HG03103 (cell line): ENCODE measurements around the gene FBXO21.
"Not testable (repeated sequence)": the region's sequence is repeated elsewhere in the genome, so short reads cannot be mapped to it uniquely, and the experiment has no call there.

ENCODE experiments used
- ATAC-seq: cut with Tn5 transposase; IDR thresholded peaks from one replicate; pipeline ENCODE4 v1.9.1; 2021; ENCODE audit warnings: low read depth; ENCODE audit not compliant: unreplicated experiment

Gene FBXO21

DNA sequence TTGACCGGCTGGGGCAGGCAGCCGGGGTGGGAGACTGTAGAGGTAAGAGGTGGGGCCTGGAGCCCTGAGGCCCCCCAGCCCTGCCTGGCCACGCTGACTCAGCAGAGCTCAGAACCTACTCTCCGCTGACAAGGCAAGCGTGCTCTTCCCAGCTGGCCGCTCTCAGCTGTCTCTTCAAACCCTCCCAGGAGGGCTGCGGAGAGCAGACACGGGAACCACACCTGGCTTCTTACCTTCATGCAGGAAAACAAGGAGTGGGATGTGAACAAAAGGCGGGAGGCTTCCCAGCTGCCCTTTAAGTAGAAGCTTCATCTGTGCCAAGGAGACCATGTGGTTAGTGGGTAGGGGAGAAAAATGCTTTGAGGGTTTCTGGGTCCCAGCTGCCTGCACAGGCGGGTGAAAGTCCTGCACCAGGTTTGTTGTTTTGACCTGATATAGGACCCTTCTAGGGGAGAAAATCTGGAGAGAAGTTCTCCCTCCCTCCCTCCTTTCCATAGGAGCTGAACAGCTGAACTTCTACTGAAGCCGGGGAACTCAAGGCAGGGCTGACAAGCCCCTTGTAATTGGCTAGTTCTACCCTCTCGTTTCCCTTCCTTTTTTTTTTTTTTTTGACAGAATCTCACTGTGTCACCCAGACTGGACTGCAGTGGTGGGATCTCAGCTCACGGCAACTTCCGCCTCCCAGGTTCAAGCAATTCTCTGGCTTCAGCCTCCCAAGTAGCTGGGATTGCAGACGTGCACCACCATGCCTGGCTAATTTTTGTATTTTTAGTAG is 78.3 kb downstream of the FBXO21 start:
- no peak for ATAC-seq

DNA sequence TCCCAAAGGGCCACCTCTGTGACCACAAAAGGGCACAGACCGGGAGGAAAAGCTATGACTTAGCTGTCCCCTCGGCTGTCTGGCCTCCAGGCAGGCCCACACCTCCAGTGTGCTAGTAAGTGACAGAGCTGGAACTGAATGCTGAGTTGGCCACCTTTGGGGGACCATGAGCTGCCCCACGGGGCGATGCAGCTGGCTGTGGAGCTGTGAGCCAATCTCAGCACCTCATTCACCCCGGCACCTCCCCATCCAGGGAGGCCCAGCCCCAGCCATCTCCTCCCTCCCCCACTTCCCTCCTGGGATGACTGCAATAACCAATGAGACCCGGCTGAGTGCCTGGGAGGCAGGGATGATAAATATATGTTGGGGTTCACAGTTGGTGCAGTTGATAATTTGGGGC is 78.9 kb downstream of the FBXO21 start:
- ATAC-seq, result no peak

DNA sequence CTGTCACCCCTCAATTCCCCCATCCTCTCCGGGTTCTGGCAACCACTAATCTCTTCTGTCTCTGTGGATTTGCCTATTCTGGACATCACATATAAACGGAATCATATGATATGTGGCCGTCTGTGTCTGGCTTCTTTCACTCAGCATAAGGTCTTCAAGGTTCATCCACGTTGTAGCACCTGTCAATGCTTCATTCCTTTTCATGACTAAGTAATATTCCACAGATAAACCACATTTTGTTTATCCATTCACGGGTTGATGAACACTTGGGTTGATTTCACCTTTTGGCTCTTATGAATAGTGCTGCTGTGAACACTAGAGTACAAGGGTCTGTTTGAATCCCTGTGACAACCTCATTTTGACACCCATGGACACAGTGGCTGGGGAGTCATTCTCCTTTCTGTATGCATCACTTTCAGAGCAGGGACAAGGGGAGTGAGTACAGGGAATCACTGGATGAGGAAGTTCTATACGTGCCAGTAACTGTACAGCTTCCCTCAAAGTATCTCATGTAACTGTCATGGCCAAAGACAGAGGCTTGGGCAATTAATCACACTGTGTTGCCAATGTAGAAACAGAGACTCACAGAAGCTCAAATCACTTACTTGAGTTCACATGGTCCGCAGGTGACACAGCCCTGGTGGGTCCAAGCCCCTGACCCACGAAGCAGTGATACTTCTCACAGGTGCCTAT is 80.2 kb downstream of the FBXO21 start:
- ATAC-seq, result no peak

DNA sequence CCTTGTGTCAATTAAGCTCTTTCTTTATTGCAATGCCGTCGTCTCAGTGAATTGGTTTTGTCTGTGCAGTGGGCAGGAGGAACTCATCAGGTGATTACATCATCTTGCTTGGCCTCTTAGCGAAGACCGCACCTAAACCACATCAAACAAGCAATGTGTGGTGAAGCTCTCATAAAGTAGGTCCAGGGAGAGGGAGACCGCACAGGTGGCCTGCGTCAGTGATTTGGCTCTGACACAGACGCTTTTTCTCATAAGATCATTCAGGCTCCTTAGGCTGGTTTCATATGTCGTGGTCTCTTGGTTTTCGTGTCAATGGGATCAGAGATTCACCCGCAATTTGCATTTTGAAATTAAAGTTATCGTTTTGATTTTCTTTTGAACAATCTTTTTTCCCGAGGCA is 84.4 kb downstream of the FBXO21 start:
- no peak for ATAC-seq

DNA sequence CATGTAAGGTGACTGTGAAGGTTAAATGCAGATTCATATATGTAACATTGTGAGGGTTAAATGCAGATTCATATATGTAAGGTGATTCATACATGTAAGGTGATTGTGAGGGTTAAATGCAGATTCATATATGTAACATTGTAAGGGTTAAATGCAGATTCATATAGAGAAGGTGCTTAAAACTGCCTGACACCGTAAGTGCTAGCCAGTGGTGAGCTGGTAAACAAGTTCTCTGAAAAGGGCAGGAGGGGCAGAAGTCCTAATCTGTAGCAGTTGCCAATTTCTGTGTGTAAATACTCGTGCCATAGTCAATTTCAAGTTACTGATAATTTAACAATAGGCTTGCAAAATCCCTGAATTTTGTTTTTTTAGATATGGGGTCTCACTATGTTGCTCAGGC is 86.3 kb downstream of the FBXO21 start:
- not testable (repeated sequence) for ATAC-seq

DNA sequence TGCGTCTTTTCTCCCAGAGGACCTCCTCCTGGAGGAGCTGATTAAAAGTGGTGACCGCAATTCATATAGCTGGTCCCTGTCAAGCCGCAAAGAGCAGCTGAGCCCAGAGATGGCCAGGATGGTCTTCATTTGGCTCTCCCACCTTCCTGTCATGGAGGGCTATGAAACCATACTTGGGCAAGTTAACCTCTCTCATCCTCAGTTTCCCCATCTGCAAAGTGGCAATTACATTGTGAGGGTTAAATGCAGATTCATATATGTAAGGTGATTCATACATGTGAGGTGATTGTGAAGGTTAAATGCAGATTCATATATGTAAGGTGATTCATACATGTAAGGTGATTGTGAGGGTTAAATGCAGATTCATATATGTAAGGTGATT is 87.5 kb downstream of the FBXO21 start:
- no peak for ATAC-seq

DNA sequence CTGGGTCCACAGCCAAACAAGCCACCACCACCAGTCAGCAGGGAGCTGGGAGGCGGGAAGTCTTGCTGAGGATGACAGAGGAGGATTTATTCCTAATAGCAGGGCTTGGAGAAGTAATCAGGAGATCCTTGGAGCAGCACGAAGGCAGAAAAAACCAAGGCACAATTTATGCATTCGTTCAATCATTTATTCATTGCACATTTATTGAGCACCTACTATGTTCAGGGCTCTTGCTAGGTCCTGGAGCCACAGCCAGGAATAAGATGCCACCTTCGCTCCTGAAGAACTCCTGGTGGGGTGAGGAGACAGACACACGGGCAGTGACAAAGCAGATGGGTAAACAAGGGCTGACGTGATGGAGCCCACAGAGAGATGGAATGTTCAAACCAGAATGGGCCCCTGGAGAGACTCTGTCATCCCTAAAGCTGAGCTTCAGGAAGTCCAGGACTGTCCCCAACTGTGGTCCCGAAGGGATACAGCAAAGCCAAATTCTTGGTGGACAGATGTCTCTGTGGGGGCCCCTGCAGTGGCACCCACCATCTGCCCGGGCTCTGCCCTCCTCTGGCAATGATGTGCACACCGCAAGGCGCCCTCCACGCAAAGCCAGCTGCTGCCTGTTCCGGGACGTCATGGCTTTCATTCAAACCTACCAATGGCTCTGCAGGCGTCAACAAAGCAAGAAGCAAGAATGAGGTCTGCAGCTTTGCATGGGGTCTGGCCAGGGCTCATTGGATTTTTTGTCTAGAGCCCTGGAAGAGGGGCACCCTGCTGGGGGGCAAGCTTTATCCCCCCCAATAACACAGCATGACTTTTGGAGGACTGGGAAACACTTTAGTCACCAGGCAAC is 88.1 kb downstream of the FBXO21 start:
- no peak for ATAC-seq

DNA sequence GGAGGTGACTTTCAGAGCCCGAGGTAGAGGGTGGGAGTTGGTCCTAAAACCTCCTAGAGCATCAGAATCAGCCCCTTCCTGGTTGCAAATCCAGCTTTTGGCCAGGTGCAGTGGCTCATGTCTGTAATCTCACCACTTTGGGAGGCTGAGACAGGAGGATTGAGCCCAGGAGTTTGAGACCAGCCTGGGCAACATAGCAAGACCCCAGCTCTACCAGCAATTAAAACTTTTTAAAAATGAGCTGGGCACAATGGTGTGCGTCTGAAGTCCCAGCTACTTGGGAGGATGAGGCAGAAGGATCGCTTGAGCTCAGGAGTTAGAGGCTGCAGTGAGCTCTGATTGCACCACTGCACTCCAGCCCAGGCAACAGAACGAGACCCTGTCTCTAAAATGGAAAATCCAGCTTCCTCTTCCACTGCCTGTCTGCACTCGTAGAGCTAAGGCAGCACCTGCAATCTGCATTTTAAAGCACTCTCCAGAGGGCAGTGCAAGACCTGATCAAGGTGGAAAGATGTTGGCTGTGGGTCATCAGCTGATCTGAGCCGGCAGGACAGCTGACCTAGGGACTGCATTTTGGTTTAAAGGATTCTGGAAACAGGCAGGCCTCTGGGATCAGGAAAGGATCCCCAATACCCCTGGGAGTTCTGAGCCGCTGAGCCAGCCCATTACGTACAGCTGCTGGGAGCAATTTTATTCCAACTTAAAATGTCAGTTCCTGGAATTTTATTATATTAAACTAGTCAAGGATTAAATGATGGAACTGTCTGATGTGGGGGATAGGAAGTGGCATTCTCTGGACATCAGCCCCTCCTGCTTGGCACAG is 89.2 kb downstream of the FBXO21 start:
- no peak for ATAC-seq

DNA sequence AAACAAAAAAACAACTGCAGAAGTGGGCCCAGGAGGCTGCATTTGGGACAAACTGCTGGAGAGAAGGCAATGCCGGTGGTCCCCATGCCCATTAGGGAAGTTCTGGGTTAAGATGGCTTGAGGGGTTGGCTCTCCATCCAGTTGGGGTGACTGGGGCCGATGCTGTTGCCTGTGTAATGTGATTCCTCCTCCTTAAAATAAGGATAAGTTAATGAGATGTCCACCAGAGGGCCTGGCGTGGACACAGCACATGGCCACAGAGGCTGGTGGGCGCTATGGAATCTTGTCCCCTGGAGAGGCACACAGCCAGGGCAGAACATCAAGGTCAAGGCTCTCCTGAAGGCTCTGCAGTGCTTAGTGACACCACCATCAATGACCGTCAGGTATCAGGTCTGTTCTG is 90.0 kb downstream of the FBXO21 start:
- no peak for ATAC-seq

DNA sequence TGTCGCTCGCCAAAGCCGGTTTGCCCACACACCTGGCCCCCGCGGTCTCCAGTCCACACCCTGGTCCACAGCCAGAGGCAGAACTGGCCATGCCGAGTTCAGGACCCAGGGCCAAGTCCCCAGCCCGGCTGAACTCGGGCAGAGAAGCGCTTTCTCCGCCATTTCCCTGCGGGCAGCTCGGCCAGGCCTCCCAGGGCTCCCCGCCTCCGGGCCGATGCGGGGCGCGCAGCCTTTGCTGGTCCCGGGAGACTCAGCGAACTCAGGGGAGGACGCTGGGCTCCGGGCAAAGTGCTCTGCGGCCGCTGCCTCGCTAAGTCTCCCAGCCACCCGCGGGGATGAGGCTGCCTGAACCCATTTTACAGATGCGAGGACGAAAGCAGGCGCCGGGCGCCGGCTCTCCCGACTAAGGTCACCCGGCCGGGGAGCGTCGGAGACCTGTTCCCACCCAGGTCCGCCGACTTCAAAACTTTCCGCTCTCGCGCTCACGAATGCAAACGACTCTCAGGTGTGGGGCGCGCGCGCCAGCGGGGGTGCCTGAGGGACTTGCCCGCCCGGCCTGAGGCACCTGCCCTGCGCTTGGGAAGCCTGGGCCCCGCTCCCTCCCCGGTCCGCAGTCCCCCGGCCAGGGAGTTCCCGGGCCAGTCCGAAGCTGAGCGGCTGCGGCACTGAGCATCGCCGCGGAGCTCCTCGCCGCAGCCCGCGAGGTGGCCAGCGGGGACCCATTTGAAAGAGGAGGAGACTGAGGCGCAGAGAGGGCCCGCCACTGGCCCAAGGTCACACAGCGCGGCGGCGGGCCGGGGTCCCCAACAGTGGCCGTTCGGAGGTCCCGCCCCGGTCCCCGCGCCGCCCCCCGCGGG is 91.7 kb downstream of the FBXO21 start:
- peak; percentile 33 for ATAC-seq

DNA sequence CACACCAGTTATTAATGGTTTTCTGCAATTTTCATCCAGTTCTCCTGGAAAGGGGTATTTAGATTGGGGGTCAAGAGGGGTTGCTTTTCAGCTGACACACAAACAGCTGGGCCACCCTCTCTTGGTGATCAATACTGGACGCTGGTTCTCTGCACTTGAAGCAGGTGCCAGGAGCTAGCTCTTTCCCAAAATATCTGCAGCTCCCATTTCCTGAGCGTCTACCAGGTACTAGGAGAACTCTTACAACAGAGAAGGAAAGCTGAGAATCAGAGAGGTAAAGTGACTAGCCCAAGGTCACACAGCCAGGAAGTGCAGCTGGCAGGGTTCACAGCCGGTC is 92.3 kb downstream of the FBXO21 start:
- no peak for ATAC-seq

DNA sequence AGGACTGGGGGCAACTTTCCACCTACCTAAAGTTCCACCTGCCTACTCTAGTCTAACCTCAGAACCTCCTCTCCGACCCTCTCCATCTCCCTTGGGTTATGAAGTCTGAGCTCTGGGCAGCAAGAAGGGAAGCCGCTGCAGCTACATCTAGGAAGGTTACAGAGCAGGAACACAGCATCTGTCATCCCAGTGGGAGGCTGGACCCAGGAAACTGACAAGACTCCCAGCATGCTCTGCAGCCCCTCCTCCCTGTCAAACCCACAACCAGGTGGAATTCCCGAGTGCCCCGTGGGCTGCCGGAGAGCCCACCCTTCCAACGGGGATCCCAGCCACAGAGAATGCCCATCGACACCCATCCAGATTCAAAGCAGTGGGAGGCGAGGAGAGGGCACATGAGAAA is 93.1 kb downstream of the FBXO21 start:
- no peak for ATAC-seq

DNA sequence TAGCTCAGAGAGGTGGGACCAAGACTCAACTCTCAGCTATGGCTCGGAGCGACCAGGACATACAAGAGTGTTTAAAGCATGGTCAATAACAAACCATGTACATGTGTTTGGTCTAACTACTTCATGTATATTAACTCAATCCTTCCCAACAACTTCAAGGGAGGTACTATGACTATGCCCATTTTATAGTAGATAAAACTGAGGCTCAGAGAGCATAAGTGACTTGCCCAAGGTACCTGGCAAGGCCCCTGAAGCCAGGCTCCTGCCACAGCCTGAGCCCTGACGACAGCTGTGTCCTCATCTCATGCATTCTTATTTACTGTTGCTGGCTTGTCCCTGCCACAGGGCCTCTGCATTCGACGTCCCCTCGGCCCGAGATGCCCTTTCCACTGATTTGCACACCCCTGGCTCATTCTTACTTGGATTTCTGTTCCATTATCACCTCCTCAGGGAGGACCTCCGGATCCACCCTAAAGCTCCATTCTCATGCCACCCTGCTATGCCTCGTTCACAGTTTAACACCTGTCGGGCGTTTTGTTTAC is 93.7 kb downstream of the FBXO21 start:
- no peak for ATAC-seq

DNA sequence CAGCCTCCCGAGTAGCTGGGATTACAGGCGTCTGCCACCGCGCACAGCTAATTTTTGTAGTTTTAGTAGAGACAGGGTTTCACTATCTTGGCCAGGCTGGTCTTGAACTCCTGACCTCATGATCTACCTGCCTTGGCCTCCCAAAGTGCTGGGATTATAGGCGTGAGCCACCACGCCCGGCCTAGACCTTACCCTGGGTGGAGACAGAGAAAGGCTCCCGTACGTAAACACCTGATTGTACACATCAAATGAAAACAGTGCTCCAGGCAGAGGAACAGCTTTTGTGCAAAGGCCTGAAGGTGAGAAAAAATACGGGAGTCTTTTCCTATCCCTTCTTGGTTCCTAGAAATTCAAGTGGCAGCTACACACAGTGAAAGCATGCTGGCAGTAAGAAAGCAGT is 95.1 kb downstream of the FBXO21 start:
- ATAC-seq, result not testable (repeated sequence)

DNA sequence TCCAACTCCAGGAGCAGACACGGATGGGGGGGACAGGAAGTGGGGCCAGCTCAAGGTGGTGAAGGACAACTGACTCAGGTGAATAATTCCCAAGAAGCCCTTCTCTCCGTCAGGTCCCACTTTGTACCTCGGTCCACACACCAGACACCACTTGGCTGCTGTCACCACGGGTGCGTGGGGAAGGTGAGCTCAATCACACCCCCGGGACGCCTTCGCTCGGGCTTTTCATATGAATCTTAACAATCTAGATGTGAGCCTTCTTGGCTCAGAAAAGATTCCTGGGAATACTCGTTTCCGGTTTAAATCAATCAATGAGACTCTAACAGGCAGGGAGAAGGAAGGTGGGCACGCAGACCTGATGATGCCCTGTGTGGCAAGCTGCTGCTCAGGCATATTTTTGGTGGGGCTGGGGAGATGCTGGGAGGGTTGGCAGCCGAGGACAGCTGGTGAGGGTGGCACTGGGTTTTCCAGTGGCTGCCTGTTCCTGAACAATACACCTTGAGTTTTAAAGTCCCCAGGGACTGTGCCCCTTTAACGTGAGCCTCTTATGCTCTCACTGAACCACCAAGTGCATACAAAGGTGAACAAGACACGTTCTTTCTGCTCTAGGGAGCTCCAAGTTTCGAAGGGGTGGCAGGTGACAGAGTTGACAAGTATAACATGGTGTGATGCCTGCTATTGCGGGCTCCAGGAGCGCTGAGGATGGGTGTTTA is 96.2 kb downstream of the FBXO21 start:
- ATAC-seq, result no peak

DNA sequence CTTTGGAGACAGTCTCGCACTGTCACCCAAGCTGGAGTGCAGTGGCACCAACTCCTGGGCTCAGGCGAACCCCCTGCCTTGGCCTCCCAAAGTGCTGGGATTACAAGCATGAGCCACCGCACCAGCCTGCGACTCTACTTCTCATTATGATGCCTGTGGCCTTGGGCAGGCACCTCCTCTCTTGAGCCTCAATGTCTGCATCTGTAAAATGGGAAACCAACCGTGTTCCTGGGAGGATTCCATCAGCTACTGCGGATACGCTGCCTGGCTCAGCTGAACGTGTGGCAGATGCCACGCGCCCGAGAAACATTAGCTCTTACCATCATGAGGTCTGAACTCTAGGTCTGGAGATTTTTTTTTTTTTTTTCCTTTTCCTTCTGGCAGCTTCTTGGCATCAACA is 96.8 kb downstream of the FBXO21 start:
- ATAC-seq, result no peak

DNA sequence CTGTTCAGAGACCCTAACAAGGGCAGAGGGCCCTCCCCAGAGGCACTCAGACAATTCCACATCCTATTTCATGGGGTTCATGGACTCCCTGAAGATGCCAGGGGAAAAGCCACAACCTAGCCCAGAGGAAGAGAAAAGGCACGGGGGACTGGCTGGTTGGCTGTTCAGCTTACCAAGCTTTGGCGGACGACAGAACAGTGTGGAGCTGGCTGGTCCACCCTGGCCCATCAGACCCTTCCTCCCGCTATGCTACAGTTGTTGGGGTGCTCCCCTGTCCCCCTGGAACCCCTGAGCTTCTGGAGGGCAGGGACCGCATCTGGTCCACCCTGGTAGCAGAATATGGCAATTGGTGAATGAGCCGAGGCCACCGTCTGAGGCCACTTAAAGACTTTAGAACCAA is 97.4 kb downstream of the FBXO21 start:
- ATAC-seq, result no peak

DNA sequence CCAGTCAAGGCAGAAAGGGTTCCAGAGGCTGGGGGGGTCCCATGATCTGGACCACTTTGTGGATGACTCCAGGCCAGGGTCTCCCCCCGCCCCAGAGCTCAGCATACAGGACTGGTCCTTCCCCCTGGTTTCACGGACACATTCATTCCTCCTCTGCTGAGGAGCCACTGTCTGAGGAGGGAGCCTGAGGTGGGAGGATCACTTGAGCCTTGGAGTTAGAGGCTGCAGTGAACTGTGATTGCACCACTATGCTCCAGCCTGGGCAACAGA is 97.8 kb downstream of the FBXO21 start:
- no peak for ATAC-seq
